Fibroblast of lung (primary cell): ENCODE data around the gene CTSD.

Experiments used
- EZH2 ChIP-seq: IDR thresholded peaks from 2 replicates; pipeline ENCODE4 v1.5.1; 2012; ENCODE audit warnings: low read length, control low read depth, mild to moderate bottlenecking; ENCODE audit errors: missing control alignments
- TF ChIP-seq, protein P1 (sequence below), 2 donors: IDR thresholded peaks in 1 of 2; conservative IDR thresholded peaks in 1 of 2; 1 replicate in 1 of 2; 2 replicates in 1 of 2; pipeline ENCODE4 v1.5.1; 2011 to 2012; ENCODE audit warnings: low read length in 2 of 2, control low read depth in 1 of 2, inconsistent platforms in 1 of 2, low read depth in 1 of 2, mild to moderate bottlenecking in 1 of 2

DNA sequence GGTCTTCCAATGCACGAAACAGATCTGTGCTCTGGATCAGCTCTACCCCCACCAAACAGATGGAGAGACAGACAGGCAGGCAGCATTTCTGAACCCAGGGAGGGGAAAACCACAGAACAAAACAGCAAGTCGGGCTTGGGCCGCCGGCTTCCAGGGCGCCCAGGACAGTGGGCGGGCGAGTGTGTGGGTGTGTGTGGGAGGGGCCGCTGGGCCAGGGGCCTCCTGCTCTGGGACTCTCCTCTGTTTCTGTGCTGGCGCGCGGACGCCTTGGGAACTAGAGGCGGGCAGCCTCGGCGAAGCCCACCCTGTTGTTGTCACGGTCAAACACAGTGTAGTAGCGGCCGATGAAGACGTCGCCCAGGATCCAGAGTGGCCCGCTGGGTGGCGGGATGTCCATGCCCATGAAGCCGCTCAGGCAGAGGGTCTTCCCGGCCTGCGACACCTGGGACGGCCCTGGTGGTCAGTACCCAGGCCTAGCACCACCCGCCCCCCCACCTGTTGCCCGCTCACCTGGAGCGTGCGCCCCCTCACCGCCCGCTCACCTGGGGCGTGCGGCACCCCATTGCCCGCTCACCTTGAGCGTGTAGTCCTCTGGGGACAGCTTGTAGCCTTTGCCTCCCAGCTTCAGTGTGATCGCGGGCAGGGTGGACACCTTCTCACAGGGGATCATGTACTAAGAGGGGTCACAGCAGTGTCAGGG is 10.3 kb downstream of the CTSD start:
- TF ChIP-seq, protein P1, sequence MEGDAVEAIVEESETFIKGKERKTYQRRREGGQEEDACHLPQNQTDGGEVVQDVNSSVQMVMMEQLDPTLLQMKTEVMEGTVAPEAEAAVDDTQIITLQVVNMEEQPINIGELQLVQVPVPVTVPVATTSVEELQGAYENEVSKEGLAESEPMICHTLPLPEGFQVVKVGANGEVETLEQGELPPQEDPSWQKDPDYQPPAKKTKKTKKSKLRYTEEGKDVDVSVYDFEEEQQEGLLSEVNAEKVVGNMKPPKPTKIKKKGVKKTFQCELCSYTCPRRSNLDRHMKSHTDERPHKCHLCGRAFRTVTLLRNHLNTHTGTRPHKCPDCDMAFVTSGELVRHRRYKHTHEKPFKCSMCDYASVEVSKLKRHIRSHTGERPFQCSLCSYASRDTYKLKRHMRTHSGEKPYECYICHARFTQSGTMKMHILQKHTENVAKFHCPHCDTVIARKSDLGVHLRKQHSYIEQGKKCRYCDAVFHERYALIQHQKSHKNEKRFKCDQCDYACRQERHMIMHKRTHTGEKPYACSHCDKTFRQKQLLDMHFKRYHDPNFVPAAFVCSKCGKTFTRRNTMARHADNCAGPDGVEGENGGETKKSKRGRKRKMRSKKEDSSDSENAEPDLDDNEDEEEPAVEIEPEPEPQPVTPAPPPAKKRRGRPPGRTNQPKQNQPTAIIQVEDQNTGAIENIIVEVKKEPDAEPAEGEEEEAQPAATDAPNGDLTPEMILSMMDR (conservative IDR thresholded peaks at IDR 0.05 in 1 of 2, IDR thresholded peaks at IDR 0.05 in 1 of 2; ENCODE audit: low read depth in 1 of 2, low read length in 2 of 2) = no peak
- no peak for TF ChIP-seq EZH2
